HG02870 (cell line): Measurements from ENCODE around the gene DNAJC9.

ENCODE experiments used
- ATAC-seq: cut with Tn5 transposase; IDR thresholded peaks from one replicate; pipeline ENCODE4 v1.9.1; 2021; ENCODE audit warnings: mild to moderate bottlenecking, moderate library complexity; ENCODE audit not compliant: unreplicated experiment

The DNAJC9 gene

GRCh38 chr10:73239908-73240307, 7.1 kb downstream of the DNAJC9 start:
- no peak for ATAC-seq

GRCh38 chr10:73238990-73239566, 8.0 kb downstream of the DNAJC9 start:
- no peak for ATAC-seq

GRCh38 chr10:73234695-73235094, 12.4 kb downstream of the DNAJC9 start:
- ATAC-seq, result no peak

GRCh38 chr10:73233883-73234282, 13.2 kb downstream of the DNAJC9 start:
- no peak for ATAC-seq

- no peak for ATAC-seq
Measured at GRCh38 chr10:73232887-73233286, 14.2 kb downstream of the DNAJC9 start.

GRCh38 chr10:73229567-73229966, 17.5 kb downstream of the DNAJC9 start:
- ATAC-seq, result no peak

GRCh38 chr10:73228247-73228646, 18.8 kb downstream of the DNAJC9 start:
- ATAC-seq, result no peak

GRCh38 chr10:73226663-73227062, 20.4 kb downstream of the DNAJC9 start:
- no peak for ATAC-seq

GRCh38 chr10:73225518-73225917, 21.5 kb downstream of the DNAJC9 start:
- ATAC-seq, result no peak

GRCh38 chr10:73220989-73221388, 26.1 kb downstream of the DNAJC9 start:
- ATAC-seq, result no peak

- no peak for ATAC-seq
Measured at GRCh38 chr10:73219384-73219783, 27.7 kb downstream of the DNAJC9 start.

GRCh38 chr10:73218431-73219191, 28.4 kb downstream of the DNAJC9 start:
- ATAC-seq, result no peak

GRCh38 chr10:73217628-73218027, 29.4 kb downstream of the DNAJC9 start:
- ATAC-seq, result no peak

GRCh38 chr10:73215749-73216148, 31.3 kb downstream of the DNAJC9 start:
- ATAC-seq, result no peak

GRCh38 chr10:73211106-73211811, 35.8 kb downstream of the DNAJC9 start:
- no peak for ATAC-seq

- no peak for ATAC-seq
Measured at GRCh38 chr10:73210395-73211105, 36.5 kb downstream of the DNAJC9 start.

GRCh38 chr10:73209705-73210104, 37.4 kb downstream of the DNAJC9 start:
- no peak for ATAC-seq

- no peak for ATAC-seq
Measured at GRCh38 chr10:73207883-73208282, 39.2 kb downstream of the DNAJC9 start.

- ATAC-seq, result no peak
Measured at GRCh38 chr10:73206385-73206784, 40.7 kb downstream of the DNAJC9 start.

GRCh38 chr10:73205890-73206289, 41.2 kb downstream of the DNAJC9 start:
- no peak for ATAC-seq

- ATAC-seq, result no peak
Measured at GRCh38 chr10:73205081-73205480, 42.0 kb downstream of the DNAJC9 start.
